DMS79 treated with DMSO at 0.1 percent for 48 hours (cell line): ENCODE measurements around the gene TPPP3.

Experiments
- DNase-seq: peaks from one replicate; lab custom pipeline; 2025; lab: John Stamatoyannopoulos, UW

The TPPP3 gene

DNA sequence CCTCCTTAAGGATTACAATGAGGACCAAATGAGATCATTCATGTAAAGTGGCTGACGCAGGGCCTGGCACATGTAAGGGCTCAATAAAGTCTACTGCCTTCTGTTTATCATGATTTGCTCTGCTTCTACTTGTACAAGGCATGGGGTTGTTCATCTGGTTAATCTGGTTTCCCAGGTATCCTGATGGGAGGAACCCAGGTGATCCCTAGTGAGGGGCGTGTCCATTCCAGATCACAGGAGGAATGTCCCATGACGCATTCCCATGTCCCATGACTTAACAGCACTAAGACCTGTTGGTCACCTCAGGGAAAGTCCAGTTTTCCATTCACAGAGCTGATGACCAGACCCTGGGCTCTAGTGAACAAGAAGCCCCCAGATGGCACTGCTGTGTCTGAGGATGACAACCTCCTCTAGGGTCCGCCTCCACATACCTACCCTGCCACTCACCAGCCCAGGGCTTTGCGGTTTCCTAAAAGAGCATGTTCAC, 11.5 kb upstream of the TPPP3 start:
- peak; percentile 7 for DNase-seq

DNA sequence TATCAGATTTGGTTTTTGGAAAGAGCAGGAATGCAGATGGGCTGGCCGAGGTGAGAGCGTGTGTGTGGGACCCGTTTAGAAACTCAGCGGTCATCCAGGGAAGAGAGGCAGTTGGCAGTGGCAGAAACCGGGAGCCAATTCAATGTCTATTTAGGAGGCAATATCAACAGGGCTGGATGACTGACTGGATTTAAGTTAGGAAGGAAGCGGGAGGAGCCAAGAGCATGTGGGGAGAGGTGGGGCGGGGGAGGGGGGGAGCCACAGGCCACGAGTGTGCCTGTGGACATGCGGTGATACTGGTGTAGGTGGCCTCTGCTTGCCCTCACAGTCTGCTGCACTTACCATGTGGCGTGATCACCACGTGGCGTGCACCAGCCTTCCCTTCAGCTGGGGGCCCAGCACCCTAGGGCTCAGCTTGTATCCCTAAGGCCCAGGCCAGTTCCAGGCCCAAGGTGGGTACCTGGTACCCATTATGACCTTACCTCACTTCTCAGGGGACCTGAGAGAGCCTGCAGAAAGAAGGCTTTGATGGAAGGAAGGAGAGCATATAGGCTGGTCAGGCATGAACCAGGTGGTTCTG, 10.8 kb upstream of the TPPP3 start:
- DNase-seq, result no peak

DNA sequence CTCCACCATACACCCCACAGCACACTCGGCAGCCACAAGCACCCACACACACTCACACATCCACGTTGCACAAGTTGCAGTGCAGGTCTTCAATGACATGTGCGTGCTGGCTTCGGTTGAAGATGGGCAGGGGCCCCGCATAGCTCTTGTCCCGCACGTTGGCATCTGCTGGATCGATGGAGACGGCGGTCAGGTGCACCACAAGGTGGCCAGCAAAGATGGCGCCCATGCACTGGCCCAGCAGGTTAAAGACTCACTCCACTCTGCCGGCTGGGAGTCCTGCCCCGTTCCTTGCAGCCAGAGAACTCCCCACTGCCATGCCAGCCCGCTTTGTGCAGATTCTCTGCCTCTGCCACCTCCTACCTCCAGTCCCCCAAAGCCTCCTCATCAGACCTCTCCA, 7.6 kb upstream of the TPPP3 start:
- DNase-seq, result no peak

DNA sequence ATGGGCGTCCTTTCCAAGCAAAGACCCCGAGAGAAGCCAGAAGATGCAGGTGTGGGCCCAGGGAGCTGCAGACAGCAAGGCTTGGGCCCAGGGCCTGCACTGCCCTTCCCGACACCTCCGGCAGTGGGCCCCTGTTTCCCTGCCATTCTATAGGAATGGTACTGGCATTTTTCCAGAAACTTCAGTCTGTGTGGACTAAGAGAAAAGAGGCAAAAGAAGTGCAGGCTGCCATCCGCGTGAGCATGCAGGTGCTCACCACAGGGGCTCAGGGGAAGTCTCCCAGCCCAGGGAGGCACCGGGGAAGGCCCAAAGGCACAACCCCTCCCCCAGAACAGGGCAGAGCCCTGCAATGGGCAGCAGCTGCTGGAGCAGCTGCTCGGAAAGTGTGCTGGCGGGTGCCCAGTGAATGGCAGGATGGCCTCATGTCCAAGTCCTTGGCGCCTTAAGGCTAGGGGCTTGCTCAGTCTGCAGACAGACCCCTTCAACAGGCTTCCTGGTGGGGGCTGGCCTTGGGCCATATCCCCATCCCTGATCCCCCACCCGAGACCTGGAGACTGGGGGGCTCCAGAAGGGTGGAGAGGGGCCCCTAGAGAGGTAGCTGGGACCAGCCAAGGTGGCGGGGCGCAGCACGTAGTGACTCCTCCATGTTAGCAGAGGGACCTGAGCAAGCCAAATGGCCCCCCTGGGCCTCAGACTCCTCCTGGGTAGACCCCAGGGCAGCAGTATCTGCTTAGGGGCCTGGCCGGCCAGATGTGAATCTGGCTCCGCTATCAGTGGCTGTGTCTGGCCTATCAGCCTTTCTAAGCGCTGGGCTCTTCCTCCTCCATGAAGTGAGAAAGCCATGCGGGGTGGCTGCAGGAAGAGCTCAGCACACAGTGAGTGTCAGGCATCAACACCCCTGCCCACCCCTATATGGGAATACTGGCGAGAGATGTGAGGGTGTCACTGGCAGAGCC, 6.7 kb upstream of the TPPP3 start:
- DNase-seq, result no peak

DNA sequence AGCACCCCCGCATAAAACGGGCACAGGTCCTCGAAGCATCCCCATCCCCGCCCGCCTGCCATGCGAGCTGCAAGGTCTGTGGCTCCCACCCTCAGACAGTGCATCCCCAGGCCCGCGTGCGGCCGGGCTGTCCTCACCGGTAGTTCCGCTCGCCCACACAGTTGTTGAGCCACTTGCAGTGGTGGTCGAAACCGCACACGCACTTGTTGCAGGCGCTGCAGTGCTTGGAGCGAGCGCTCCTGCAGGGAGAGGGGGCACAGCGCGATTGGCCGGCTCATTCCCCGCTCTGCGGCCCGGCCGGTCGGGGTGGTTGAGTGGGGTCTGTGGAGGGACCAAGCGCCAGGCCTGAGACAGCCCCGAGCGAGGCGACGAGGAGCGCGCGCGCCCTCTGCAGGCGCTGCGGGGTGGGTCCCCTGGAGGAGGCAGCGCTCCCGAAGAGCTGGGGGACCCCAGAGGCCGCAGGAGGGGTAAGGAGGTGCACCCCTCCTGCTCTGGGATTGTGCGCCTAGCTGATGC, 6.0 kb upstream of the TPPP3 start:
- no peak for DNase-seq

DNA sequence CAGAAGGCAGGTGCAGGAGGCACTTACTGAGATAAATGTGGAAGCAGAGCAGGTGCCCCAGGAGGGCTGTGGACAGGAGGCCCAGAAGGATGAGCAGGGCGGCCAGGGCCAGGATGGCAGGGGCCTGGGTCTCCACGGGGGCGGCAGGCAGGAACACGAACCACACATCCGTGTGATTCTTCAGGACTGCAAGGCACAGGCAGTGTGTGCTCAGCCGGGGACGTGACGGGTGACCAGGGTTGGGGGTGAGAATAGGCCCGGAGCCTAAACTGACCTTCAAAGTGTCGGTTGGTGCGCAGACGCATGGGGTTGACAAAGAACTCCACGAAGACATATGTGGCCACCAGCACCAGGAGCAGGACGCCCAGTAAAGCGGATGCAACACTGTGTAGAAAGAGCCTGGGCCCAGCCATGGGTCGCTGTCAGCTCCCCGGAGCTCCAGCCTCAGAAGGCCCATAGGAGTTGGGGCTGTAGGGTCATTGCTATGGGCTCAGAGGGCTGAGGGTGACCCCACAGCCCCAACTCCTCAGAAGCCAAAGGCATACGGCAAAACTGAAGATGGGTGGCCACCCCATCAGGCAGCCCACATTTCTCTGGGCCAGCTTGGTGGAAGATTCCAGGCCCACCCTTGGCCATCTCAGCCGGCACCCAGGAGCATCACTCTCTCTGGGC, 5.4 kb upstream of the TPPP3 start:
- no peak for DNase-seq

DNA sequence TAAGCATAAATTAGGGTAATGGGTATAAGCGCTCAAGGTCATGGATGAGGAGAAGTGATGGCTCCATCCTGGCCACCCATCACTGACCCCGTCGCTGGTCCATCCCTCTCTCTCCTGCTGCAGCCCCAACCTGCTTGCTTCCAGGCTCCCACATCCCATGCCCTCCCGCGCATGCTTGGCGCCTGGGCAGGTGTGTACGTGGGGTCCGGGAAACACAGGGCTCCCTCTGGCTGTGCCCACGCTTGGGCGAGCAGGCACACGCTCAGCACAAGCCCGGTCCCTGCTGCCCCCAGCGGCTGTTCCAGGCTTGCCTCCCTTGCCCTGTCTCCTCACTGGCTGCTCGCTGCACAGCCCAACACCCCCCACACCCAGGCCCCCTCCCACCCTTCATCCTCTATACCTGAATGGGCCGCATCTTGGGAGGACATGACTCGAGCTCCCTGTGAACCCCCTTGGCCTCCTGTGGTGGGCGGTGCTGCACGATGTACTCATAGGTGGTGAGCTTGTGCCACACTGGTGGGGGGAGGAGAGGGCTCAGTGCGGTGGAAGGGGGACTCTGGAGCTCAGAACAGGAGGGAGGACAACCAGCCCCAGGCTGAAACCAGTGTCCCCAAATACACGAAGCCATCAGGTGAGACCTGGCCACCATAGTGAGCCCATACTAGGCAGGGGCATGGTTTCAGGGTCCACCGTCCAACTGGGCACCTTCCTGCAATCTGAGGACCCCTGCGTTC, 4.7 kb upstream of the TPPP3 start:
- DNase-seq, result no peak

DNA sequence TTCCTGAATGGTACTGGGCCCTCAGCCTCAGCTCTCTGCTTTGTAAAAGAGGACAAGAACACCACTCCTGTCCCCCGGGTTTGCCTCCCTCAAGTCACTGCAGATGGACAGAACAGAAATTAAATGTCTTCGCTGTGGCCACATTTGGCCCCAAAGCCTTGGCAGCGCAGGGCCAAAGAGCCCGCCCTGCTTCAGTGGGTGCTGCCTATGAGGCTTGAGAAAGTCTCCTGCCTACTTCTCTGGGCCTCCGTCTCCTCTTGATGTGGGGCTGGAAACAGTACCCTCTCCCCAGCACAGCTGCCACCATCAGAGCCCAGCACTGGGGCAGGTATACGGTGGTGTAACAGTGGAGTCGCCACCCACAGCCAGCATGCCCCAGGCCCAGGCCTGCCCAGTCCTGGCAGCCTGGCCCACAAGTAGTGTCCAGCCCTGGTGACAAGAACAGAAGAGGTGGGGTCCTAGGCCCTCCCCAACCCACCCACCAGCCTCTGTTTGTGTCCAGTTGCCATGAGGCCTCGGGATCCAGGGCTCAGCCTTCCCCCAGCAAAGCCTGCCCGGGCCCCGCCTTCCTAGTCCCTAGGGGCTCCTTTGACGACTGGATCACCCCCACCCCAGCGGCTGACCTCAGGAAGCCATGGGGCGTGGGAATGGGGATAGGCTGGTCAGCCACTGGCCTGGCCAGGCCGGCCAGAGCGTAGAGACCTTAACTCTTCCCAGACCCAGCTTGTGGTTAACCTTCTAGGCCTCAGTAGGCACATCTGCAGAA, 3.9 kb upstream of the TPPP3 start:
- no peak for DNase-seq

DNA sequence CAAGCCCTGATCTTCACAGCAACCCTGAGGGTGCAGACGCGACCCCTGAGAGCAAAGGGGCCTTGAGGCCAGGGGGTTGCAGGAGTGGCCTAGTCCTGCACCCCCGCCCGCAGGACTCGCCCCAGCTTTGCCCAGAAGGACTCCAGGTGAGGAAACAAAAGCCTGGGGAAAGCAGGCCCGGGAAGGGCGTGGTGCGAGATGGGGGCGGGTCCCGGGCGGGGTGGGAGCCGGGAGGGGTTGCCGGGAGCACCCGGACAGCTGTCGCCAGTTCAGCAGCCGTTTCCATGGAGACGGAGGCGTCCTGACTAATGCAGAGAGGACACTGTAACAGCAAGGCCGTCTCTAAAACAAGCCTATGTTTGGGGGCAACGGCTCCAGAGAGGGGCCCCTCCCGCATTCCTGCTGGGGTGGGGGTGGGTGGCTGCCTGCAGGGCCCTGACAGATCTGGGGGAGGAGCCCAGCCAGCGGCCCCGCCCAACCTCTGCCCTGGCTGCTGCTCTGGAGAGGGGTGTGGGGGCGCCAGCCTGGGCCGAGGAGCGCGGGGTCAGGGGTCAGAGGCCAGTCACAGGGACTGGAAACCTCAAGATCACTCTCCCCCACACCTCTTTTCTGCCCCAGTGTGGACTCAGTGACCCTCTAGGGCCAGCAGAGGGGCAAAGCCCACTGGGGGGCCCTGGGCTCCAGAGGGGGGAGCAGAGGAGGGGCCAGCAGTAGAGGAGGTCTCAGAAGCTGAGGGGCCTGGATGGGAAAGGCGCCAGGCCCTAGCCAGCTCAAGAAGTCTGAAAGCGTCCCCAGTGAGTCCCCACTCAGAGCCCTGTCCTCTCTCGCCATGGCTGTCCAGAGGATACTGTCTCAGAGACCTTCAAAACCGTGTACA, 3.1 kb upstream of the TPPP3 start:
- DNase-seq, result peak; percentile 72

DNA sequence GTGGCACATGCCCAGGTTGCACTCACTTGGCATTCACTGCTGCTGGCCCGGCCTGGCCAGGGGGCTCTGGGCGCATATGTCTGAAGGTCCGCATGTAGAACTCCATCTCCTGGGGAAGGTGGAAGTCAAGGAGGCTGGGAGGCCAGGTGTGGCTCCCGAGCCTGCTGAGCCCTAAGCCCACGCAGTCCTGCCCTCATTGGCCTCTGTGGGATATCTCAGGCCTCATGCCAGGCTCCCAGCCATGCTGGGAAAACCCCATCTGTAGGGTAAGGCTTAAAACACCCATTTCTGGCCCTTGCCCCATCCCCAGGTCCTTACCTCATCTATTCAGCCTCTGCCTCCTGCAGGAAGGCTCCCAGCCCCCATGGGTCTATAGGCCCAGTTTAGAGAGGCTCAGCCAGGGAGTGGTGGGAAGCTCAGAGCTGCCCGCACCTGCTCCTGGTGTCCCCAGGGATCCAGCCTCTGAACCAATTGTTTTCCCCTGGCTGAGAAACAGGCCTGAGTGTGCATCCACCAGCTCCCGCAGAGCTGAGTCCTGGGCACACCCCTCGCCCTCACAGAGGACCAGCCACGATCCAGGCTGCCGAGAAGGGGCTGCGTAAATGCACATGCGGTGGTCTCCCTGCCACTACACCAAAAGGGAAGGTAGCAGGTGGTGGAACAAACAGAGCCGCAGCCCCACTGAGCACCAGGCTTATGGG, 2.3 kb upstream of the TPPP3 start:
- DNase-seq, result peak; percentile 47

DNA sequence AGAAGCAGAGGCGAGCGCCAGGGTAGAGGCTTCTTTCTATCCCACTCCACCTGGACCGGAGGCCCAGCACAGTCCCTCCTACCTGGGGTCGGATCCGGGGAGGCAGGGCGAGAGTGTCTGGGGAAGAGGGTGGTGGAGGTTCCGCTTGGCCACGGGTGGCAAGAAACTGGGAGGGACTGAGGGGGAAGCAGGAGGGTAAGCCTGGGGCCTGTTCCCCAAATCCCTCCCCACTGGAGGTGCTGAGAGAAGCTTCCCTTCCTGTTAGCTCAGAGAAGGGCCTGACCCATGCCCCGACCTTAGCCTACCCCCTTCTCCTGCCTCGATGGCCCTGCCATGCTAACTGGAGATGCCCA, 1.8 kb upstream of the TPPP3 start:
- no peak for DNase-seq

DNA sequence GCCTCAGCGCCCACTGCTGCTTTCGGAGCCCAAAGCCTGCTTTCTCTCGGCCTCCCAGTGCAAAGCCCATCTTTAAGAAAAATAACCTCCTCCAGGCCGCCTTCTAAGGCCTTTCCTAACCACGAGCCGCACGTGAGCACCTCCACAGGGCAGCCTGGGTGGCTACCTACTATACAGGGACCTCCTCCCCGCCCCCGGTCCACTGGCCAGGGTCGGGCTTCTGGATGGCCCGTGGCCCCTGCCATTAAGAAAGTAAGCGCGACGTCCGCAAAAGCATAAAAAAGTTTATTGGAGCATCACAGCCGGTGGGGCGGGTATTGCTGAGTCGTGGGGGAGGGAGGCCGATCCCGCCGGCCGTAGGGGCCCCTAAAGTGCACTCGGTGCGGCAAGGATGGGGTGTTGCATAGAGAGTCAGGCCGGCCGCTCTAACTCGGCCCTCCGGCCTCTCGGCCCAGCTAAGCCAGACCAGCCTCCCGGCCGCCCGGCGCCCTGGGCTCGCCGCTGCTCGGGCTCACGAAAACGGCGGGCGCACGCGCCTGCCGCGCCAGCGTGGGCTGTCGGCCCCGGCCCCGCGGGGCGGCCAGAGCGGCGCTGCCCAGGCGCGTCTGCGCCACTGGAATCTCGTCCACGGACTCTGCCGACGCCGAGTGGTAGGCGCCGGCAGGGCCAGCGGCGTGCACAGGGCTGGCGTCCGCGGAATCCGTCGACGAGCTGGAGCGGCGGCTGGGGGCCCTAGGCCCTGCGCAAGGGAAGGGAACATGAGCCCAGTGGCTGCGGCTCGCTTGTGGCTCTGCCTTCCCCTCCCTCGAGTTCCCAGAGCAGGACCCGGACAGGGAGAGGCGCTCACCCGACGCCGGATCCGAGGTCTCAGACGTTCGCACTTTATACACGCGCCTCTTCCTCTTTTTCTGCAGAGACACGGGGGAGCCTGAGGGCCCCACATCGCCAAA, 1.1 kb upstream of the TPPP3 start:
- DNase-seq, result no peak

DNA sequence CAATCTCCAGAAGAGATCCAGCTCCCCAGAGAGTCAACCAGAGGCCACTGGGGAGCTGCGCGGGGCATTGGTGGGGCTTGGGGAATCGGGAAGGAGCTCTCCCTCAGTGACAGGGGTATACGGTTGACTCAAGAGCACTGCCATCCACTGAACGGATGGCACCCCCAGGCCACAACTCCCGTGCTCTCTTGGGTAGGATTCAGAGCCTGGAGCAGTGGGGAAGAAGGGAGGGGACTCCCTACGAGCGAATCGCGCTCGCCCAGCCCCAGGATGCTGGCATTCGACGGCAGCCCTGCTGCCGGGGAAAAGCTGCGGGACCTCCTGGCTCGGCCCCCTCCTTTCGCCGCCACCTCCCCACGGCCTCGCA, 473 bp upstream of the TPPP3 start:
- no peak for DNase-seq

DNA sequence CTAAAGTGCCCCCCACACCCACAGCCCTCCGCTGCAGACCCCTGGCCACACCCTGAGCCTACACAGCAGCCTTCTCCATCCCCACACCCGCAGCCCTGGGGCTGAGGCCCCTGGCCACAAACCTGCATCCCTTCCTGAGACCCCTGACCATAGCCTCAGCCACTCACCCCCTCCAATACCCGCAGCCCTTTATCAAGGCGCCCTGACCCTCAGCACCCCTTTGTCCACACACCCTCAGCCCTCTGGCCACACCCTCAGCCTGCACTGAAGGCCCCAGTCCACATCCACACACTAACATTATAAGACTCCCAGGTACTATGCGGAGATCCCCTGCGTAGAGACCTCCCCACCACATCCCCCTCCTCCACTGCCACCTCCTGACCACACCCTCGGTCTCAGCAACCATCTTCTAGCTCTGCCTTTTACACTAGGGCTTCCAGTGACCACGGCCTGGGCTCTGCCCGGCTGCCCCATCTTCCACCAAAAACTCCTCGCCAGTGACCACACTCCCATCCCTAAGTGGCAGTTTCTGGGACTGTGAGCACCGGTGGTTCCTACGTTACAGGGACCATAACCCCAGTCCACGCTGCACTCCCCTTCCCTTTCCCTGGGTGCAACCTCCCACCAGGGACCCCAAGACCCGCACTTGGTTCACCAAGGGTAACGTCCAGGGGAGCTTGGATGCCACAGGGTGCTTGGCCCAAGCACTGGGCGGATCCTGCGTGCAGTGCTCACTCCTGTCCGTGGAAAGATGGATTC, 818 bp downstream of the TPPP3 start:
- DNase-seq, result no peak

DNA sequence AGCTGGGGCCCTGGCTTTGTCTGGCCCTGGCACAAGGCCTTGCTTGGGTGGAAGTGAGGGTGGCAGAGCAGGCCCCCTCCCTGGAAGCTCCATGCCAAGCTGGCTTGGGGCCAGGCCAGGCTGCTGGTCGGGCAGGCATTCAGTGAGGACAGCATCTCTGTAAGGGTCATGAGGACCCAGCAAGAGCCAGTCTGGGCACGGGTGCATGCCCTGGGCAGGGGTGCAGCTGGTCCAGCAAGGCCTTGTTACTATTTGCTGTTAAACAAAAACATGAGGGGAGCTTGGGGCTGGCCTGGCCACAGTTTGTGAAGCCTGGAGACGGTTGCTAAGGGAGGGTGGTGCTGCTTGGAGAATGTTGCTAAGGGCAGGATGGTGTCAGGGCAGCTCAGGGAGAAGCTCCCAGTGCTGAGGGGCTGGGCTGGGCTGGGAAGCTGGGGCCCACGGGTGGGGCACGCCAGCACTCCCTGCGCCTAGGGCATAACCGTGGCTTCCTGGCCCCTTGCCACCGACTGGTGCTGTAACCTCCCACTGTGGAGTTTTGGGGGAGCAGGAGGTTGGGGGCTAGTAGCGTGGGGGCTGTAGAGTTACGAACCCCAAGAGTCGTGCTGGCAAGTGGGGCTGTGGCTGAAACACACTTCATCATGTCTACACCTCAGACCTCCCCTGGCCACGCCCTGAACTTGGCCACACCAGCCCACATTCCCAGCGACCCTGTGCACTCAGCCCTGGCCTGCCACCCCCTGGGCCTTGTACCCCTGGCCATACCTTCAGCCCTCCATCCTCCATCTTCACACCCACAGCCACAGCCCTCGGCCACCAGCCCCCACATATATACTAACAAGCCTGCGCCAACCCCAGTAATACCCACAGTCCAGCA, 1.6 kb downstream of the TPPP3 start:
- DNase-seq, result no peak

DNA sequence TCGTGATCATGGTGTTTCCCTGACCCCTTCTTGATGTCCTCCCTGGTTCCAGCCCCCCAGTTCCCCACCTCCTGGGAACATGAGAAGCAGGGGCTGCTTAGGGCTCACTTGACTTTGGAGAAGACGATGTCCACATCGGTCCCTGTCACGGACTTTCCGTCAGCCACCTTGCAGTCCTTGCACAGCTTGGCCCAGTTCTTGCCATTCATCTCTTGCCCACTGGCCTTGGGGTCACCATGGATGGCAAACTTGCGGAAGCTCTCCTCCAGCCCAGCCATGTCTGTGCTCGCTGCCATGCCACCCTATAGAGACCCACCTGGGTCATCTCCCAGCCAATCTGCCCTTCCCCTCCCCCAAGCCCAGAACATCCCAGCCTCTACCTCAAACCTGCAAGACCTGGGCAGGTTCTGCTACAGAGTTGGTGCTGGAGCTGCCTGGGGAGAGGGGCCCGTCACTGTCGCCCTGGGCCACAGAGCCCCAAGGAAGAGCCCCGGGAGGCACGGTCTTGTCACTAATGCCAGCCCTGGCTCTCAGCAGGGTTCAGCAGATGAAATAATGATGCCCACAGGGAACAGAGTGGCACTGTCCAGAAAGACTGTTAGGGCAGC, 2.4 kb downstream of the TPPP3 start:
- DNase-seq, result no peak
